SK-N-SH (cell line): Measurements from ENCODE around the gene AIF1L. TPM values are rescaled to one million over a fixed set of nuclear protein-coding genes. Genes with fewer than 3 reads are reported as not detected.

Experiments used
- CTCF ChIA-PET: fragments of 300-600, 350-600 bp; formaldehyde crosslinking; extraction: SDS; loops from one replicate; lab custom pipeline; 2021; lab: Yijun Ruan, JAX
- POLR2A ChIA-PET: fragments of 350-600 bp; sonication (Branson Sonifier 250); formaldehyde crosslinking; extraction: SDS; loops from one replicate; lab custom pipeline; 2020; ENCODE audit warnings: antibody characterized with exemption, inconsistent platforms; lab: Yijun Ruan, JAX
- DNase-seq: peaks from one replicate; pipeline ENCODE4 v3.0.0; 2012
- H2AFZ ChIP-seq: fragments of 200-600 bp; sonication (generic); 2 replicates; pipeline ENCODE4 v1.8.1; 2016; ENCODE audit warnings: antibody characterized with exemption, mild to moderate bottlenecking, low read depth
- H3F3A ChIP-seq: fragments of 200-600 bp; sonication (generic); replicated peaks from 2 replicates; pipeline ENCODE3; 2016; ENCODE audit warnings: antibody characterized with exemption, mild to moderate bottlenecking; ENCODE audit not compliant: insufficient read depth
- H3K27ac ChIP-seq, 2 experiments: fragments of 200-500 bp in 1 of 2; fragments of 200-600 bp in 1 of 2; sonication (Bioruptor generic) in 1 of 2; sonication (generic), shearing (Covaris generic) in 1 of 2; 2 replicates each; pipeline versions ENCODE4 v1.5.1 to v1.6.1; 2014 to 2016; ENCODE audit warnings: low read depth in 2 of 2, inconsistent platforms in 1 of 2, low read length in 1 of 2, mild to moderate bottlenecking in 1 of 2, mixed read lengths in 1 of 2
- H3K27me3 ChIP-seq: fragments of 200-600 bp; sonication (generic), shearing (Covaris generic); 2 replicates; pipeline ENCODE4 v1.6.1; 2016; ENCODE audit warnings: mixed run types; ENCODE audit not compliant: insufficient read depth
- H3K36me3 ChIP-seq, 2 experiments: fragments of 200-500 bp in 1 of 2; fragments of 200-600 bp in 1 of 2; sonication (Bioruptor generic) in 1 of 2; sonication (generic) in 1 of 2; replicated peaks in 1 of 2; 2 replicates each; pipeline versions ENCODE3 to v1.5.1; 2014 to 2016; ENCODE audit warnings: low read length in 1 of 2, mild to moderate bottlenecking in 1 of 2; ENCODE audit not compliant: insufficient read depth in 2 of 2, control insufficient read depth in 1 of 2
- H3K4me1 ChIP-seq, 2 experiments: fragments of 200-500 bp in 1 of 2; fragments of 200-600 bp in 1 of 2; sonication (Bioruptor generic) in 1 of 2; sonication (generic), shearing (Covaris generic) in 1 of 2; 2 replicates each; pipeline versions ENCODE4 v1.5.1 to v1.6.1; 2014 to 2016; ENCODE audit warnings: low read depth in 1 of 2, low read length in 1 of 2, mixed run types in 1 of 2; ENCODE audit not compliant: insufficient read depth in 2 of 2, control insufficient read depth in 1 of 2
- H3K4me2 ChIP-seq: fragments of 200-600 bp; sonication (generic), shearing (Covaris generic); 2 replicates; pipeline ENCODE4 v1.6.1; 2017; ENCODE audit warnings: mixed run types
- H3K4me3 ChIP-seq, 2 experiments: fragments of 200-500 bp in 1 of 2; fragments of 200-600 bp in 1 of 2; sonication (Bioruptor generic) in 1 of 2; sonication (generic), shearing (Covaris generic) in 1 of 2; 2 replicates each; pipeline versions ENCODE4 v1.5.1 to v1.8.1; 2014 to 2016; ENCODE audit warnings: low read depth in 2 of 2, inconsistent platforms in 1 of 2, low read length in 1 of 2, mild to moderate bottlenecking in 1 of 2, mixed read lengths in 1 of 2, moderate library complexity in 1 of 2
- H3K79me2 ChIP-seq: fragments of 200-600 bp; sonication (generic); 2 replicates; pipeline ENCODE4 v1.8.1; 2017; ENCODE audit warnings: mild to moderate bottlenecking; ENCODE audit not compliant: insufficient read depth
- H3K9ac ChIP-seq: fragments of 200-600 bp; sonication (generic); 2 replicates; pipeline ENCODE4 v1.6.1; 2017; ENCODE audit warnings: mixed run types
- H3K9me2 ChIP-seq: fragments of 200-600 bp; sonication (generic); 2 replicates; pipeline ENCODE4 v1.6.1; 2017; ENCODE audit warnings: mixed run types
- H3K9me3 ChIP-seq: fragments of 200-600 bp; sonication (generic); 2 replicates; pipeline ENCODE4 v1.6.1; 2017; ENCODE audit warnings: mixed run types, mild to moderate bottlenecking, moderate library complexity
- H4K20me1 ChIP-seq: fragments of 200-600 bp; sonication (generic); 2 replicates; pipeline ENCODE4 v1.6.1; 2017; ENCODE audit warnings: mild to moderate bottlenecking, mixed run types; ENCODE audit not compliant: insufficient read depth
- CHD2 ChIP-seq: fragments of 150-350 bp; IDR thresholded peaks from 2 replicates; pipeline ENCODE4 v1.6.1; 2018; ENCODE audit warnings: low read length; ENCODE audit not compliant: partially characterized antibody
- CTCF ChIP-seq: fragments of 200-600 bp; sonication (generic); IDR thresholded peaks from 2 replicates; pipeline ENCODE4 v1.6.1; 2017; ENCODE audit warnings: antibody characterized with exemption, mild to moderate bottlenecking, moderate library complexity
- ELF1 ChIP-seq: IDR thresholded peaks from 2 replicates; pipeline ENCODE4 v1.4.0; 2012
- FOXM1 ChIP-seq: IDR thresholded peaks from 2 replicates; pipeline ENCODE4 v1.4.0; 2012; ENCODE audit warnings: low read depth, mild to moderate bottlenecking
- GABPA ChIP-seq: IDR thresholded peaks from 2 replicates; pipeline ENCODE4 v1.4.0; 2012; ENCODE audit warnings: low read depth, mild to moderate bottlenecking
- IRF3 ChIP-seq: fragments of 150-350 bp; IDR thresholded peaks from 2 replicates; pipeline ENCODE4 v1.6.1; 2016; ENCODE audit warnings: mild to moderate bottlenecking, low read depth, low read length
- MXI1 ChIP-seq: IDR thresholded peaks from 2 replicates; pipeline ENCODE4 v1.6.1; 2012; ENCODE audit warnings: mild to moderate bottlenecking, low read depth, low read length, improper control_type of control experiment
- NRF1 ChIP-seq: IDR thresholded peaks from 2 replicates; pipeline ENCODE4 v1.6.1; 2012; ENCODE audit warnings: low read depth, mild to moderate bottlenecking, low read length
- POLR2AphosphoS5 ChIP-seq: IDR thresholded peaks from 2 replicates; pipeline ENCODE4 v1.6.1; 2012; ENCODE audit warnings: low read depth, low read length
- RAD21 ChIP-seq: IDR thresholded peaks from 2 replicates; pipeline ENCODE4 v1.6.1; 2012; ENCODE audit warnings: mild to moderate bottlenecking, low read length
- RFX5 ChIP-seq: IDR thresholded peaks from 2 replicates; pipeline ENCODE4 v1.6.1; 2012; ENCODE audit warnings: mild to moderate bottlenecking, improper control_type of control experiment, low read length
- SMC3 ChIP-seq: IDR thresholded peaks from 2 replicates; pipeline ENCODE4 v1.6.1; 2012; ENCODE audit warnings: low read depth, low read length, improper control_type of control experiment
- TCF12 ChIP-seq: IDR thresholded peaks from 2 replicates; pipeline ENCODE4 v1.4.0; 2012
- TEAD4 ChIP-seq: IDR thresholded peaks from 2 replicates; pipeline ENCODE4 v1.4.0; 2012; ENCODE audit warnings: mild to moderate bottlenecking, borderline replicate concordance; ENCODE audit not compliant: insufficient read depth
- USF2 ChIP-seq: fragments of 150-350 bp; IDR thresholded peaks from 2 replicates; pipeline ENCODE4 v1.6.1; 2017; ENCODE audit warnings: antibody characterized with exemption, low read length, low read depth, borderline replicate concordance
- WGBS: methylation state at CpG from one replicate; pipeline ENCODE4 v1.1.6; 2017; ENCODE audit warnings: low lambda C conversion rate; 5-methylcytosine and 5-hydroxymethylcytosine counted together
- polyA plus RNA-seq, 3 experiments: library from polyadenylated mRNA; depleted of rRNA; stranded (reverse); fragments of >200 nt; gene quantifications; 2 replicates each; pipeline ENCODE4 v1.2.3, GENCODE V29; 2012

AIF1L gene
- polyA plus RNA-seq (2012; rRNA removed) = 0.26 and 0.50 TPM in 2 replicates
- polyA plus RNA-seq (2012; cell fraction: cytosol; rRNA removed) = 0.28 and 0.45 TPM in 2 replicates
- polyA plus RNA-seq (2012; cell fraction: nucleus; rRNA removed) = 0.24 and 0.38 TPM in 2 replicates

- TF ChIP-seq SMC3 (no peak), CTCF (no peak), USF2 (no peak), GABPA (no peak), TCF12 (no peak), RFX5 (no peak)
- H4K20me1 ChIP-seq = no peaks in the 10 kb centered on the region
- peak within 1 kb of the TSS; percentile 74 for H3K4me2 ChIP-seq
- H3F3A ChIP-seq = no peaks in the 10 kb centered on the region
- peaks cover 27% of the 10 kb centered on the region for H3K27me3 ChIP-seq
- DNase-seq = peak; percentile 93
- H3K9me2 ChIP-seq = no peaks in the 10 kb centered on the region
- no peaks in the 10 kb centered on the region for H3K36me3 ChIP-seq
- no peak within 1 kb of the TSS for H3K27ac ChIP-seq
- no peaks in the 10 kb centered on the region for H3K79me2 ChIP-seq
- CTCF ChIA-PET = interaction anchor here (0.6 to 3.1 kb wide), 3 partner anchors 39 to 644 kb away, joined by 3 to 11 read pairs (median 3); no protein-coding TSS in a partner anchor
- WGBS = 8% methylated on average over 54 of the region's 99 CpGs
- H3K9ac ChIP-seq = no peak within 1 kb of the TSS
- POLR2A ChIA-PET = interaction anchor here (0.9 kb wide), 1 partner anchor 12 kb away, joined by 3 read pairs; no protein-coding TSS in a partner anchor
- peak within 1 kb of the TSS; percentile 49 to 53 for H3K4me3 ChIP-seq
- H2AFZ ChIP-seq = peak within 1 kb of the TSS; percentile 18; the same call in 1 of the 2 replicates
- H3K9me3 ChIP-seq = no peaks in the 10 kb centered on the region
- H3K4me1 ChIP-seq = peaks cover 0 to 24% of the 10 kb centered on the region in 2 experiments; a peak in 1 of 4 replicates
Observed at GRCh38 chr9:131096269-131097125, at the start of gene AIF1L. AIF1L (plus strand) TSS chr9:131096531; CDS start chr9:131096630, 99 bp downstream.

- no peaks in the 10 kb centered on the region; a peak in 1 of 4 replicates for H3K4me1 ChIP-seq
- 24% methylated on average over 21 of the region's 35 CpGs for WGBS
- no peaks in the 10 kb centered on the region for H3K27me3 ChIP-seq
- no peaks in the 10 kb centered on the region for H3K36me3 ChIP-seq
- peak overlapping the region; percentile 68 for H3K4me2 ChIP-seq
- no peak overlapping the region for H3K27ac ChIP-seq
- no peaks in the 10 kb centered on the region for H3K9me3 ChIP-seq
- H3K9ac ChIP-seq = no peak overlapping the region
- peak; percentile 89 for DNase-seq
- peak; percentile 85 for TF ChIP-seq RAD21
- TF ChIP-seq FOXM1 = no peak
- peak; percentile 74 for TF ChIP-seq SMC3
- no peak for TF ChIP-seq MXI1
- no peak for TF ChIP-seq POLR2AphosphoS5
- TF ChIP-seq TEAD4 = no peak
- TF ChIP-seq CTCF = peak; percentile 89
- TF ChIP-seq IRF3 = no peak
- no peak for TF ChIP-seq CHD2
- TF ChIP-seq ELF1 = no peak
- TF ChIP-seq NRF1 = no peak; the same call in 1 of the 2 replicates
- peak overlapping the region in 1 of 2 experiments; percentile 55; a peak in 1 of 4 replicates for H3K4me3 ChIP-seq
- ChIA-PET POLR2A (interaction anchor here (0.8 to 1.2 kb wide), 4 partner anchors 9 to 177 kb away, joined by 3 to 4 read pairs (median 4); no protein-coding TSS in a partner anchor), CTCF (interaction anchor here (0.5 to 5.8 kb wide), 84 partner anchors 10 to 599 kb away, joined by 3 to 116 read pairs (median 4); partner anchors contain the start of genes EXOSC2, LAMC3 and NUP214)
- H3K9me2 ChIP-seq = no peaks in the 10 kb centered on the region
- no peaks in the 10 kb centered on the region for H3K79me2 ChIP-seq
- H4K20me1 ChIP-seq = no peaks in the 10 kb centered on the region
- no peaks in the 10 kb centered on the region for H3F3A ChIP-seq
- 0 out of 2 replicates have a peak overlapping the region, but pooled peaks have one; percentile 65 for H2AFZ ChIP-seq
Observed at GRCh38 chr9:131046581-131047202, 49.6 kb upstream of the AIF1L start.
